HG02852 (cell line): ENCODE data around the gene HMG20A.

ENCODE experiments used
- ATAC-seq: cut with Tn5 transposase; IDR thresholded peaks from one replicate; pipeline ENCODE4 v1.9.1; 2021; ENCODE audit warnings: mild to moderate bottlenecking, moderate library complexity; ENCODE audit not compliant: unreplicated experiment

The HMG20A gene

GRCh38 chr15:77474310-77474988 lies 53.8 kb downstream of the HMG20A start:
- no peak for ATAC-seq

GRCh38 chr15:77475001-77475400 lies 54.3 kb downstream of the HMG20A start:
- ATAC-seq: no peak

- ATAC-seq: no peak
Measured at GRCh38 chr15:77475898-77476297, 55.2 kb downstream of the HMG20A start.

GRCh38 chr15:77476995-77477394 lies 56.3 kb downstream of the HMG20A start:
- no peak for ATAC-seq

- ATAC-seq: no peak
Measured at GRCh38 chr15:77478051-77478450, 57.4 kb downstream of the HMG20A start.

GRCh38 chr15:77479015-77479414 lies 58.3 kb downstream of the HMG20A start:
- ATAC-seq: no peak

GRCh38 chr15:77480859-77481633 lies 60.4 kb downstream of the HMG20A start:
- no peak for ATAC-seq

- no peak for ATAC-seq
Measured at GRCh38 chr15:77481670-77482069, 61.0 kb downstream of the HMG20A start.

GRCh38 chr15:77482570-77482969 lies 61.9 kb downstream of the HMG20A start:
- ATAC-seq: no peak

GRCh38 chr15:77483425-77484140 lies 62.9 kb downstream of the HMG20A start:
- ATAC-seq: no peak

- no peak for ATAC-seq
Measured at GRCh38 chr15:77484994-77485393, 64.3 kb downstream of the HMG20A start.

GRCh38 chr15:77486542-77487468 lies 66.1 kb downstream of the HMG20A start:
- ATAC-seq: no peak

- ATAC-seq: no peak
Measured at GRCh38 chr15:77487469-77487842, 66.8 kb downstream of the HMG20A start.

GRCh38 chr15:77487888-77488287 lies 67.2 kb downstream of the HMG20A start:
- ATAC-seq: no peak

GRCh38 chr15:77489647-77490046 lies 69.0 kb downstream of the HMG20A start:
- ATAC-seq: no peak

GRCh38 chr15:77493324-77493907 lies 72.7 kb downstream of the HMG20A start:
- ATAC-seq: no peak

GRCh38 chr15:77494073-77494867 lies 73.6 kb downstream of the HMG20A start:
- no peak for ATAC-seq

- ATAC-seq: no peak
Measured at GRCh38 chr15:77494964-77495363, 74.3 kb downstream of the HMG20A start.

- ATAC-seq: no peak
Measured at GRCh38 chr15:77495838-77496596, 75.3 kb downstream of the HMG20A start.
